T-helper 9 cell (primary cell): ENCODE data around the gene TMC8.
"Not testable (repeated sequence)": the region's sequence is repeated elsewhere in the genome, so short reads cannot be mapped to it uniquely, and the experiment has no call there.

Experiments used
- DNase-seq: peaks from one replicate; pipeline ENCODE4 v3.0.0-alpha.2; 2020

TMC8 gene

DNA sequence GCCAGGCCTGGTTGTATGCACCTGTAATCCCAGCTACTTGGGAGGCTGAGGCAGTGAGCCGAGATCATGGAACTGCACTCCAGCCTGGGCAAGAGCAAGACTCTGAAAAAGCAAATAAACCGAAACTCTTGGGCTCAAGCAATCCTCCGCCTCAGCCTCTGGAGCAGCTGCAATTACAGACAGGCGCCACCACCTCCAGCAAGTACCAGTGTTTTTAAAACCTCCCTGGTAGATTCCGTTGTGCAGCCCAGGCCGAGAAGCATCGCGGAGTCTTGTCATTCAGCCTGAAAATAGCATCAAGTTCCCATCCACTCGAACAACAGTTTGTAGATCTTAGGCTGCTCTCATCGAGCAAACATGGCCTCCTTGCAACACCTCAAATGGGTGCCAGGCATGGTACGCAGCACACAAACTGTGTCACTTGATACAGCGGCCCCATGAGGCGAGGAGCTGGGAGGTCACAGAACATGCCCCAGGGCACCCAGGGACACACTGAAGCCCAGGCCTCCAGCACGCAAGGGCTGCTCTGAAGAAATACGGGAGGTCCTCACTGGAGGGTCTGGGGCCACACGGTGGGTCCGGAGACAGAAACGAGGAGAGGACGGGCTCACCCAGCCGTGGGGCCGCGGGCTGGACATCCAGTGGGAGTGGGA is 20.1 kb upstream of the TMC8 start:
- DNase-seq: no peak

DNA sequence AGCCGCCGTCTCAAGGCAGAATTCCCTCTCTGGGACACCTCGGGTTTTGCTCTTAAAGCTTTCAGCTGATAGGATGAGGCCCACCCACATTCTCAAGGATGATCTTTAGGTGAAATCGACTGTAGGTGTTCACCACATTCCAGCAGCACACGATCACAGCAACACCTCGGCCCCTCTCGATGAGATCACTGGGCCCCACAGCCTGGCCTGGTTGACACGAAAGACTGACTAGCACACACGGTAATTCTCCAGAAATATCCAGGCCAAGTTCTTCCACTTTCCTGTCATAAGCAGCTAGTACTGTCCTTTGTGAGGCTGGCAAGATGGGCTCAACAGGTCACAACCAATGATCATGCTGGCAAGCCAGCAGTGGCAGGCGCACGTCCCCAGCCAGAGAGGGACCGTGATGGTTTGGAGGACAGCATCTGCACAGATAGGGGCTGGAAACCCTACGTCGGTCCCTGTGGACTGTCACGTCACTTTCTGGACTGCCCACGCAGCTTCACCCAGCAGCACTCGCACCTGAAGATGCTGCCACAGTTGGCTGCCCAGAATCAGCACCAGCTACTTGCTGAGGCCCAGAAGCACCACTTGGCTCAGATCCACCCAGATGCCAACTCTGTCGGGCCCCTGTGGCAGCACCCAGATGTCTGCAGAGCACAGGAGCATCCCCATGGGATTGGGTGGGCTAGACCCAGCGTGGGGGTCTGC is 19.4 kb upstream of the TMC8 start:
- no peak for DNase-seq

DNA sequence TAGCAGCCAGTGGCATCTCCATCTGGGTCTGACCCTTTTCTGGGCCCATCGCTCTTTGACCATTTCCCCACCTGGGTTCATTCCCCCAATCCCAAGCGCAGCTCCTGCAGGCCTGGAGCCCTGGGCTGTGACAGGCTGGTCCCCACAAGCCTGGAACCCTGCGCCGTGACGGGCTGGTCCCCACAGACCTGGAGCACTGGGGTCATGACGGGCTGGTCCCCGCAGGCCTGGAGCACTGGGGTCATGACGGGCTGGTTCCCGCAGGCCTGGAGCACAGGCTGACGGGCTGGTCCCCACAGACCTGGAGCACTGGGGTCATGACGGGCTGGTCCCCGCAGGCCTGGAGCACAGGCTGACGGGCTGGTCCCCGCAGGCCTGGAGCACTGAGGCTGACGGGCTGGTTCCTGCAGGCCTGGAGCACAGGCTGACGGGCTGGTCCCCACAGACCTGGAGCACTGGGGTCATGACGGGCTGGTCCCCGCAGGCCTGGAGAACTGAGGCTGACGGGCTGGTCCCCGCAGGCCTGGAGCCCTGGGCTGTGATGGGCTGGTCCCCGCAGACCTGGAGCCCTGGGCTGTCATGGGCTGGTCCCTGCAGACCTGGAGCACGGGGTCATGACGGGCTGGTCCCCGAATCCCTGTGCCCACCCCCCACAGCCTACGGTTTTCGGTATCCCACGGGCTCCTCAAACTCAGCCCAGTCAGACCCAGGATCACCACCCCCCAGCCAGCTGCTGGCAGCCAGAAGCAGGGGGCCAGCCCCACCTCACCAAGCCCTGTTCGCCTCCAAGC is 18.6 kb upstream of the TMC8 start:
- DNase-seq: no peak

DNA sequence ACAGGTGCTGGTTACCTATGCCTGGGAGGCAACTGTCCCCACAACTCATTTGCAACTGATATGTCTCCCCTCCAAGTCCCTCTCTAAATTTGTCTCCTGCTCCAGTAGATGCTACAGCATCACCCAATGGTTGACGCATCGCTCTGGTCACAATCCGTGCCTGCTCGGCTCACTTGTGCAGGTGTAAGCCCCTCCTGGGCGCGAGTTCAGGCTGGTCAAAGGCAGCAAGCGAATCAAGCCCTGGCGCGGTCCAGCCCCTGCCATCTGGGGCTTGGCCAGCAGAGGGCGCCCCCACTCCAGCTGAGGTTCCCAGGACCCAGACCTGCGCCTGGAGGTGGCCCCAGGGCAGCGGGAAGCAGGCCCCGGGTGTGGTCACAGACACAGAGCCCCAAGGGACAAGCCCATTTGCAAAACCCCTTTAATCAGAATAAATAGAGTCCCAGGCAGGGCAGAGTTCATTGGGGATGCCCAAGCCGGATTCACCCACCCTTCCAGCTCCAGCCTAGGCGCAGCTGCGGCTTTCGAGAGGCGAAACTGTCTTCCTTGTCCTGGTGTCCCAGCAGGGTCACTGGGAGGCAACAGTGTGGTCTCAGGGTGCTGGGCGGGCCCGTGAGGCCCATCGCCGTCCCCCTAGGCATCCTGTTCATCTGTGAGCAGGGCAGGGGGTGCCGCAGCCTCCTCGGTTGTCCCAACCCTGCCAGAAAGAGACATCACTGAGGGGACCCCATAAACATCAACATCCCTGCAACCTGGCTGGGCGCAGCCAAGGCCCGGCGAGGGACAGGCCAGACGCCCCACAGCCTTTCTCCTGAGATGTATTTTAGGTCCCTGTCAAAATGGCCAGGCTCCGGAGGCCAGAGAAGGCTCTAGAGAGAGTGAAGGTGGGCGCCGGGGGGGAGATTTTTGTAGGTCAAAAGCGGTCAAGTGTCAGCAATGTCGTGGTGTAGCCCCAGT is 17.8 kb upstream of the TMC8 start:
- DNase-seq: peak; percentile 84

DNA sequence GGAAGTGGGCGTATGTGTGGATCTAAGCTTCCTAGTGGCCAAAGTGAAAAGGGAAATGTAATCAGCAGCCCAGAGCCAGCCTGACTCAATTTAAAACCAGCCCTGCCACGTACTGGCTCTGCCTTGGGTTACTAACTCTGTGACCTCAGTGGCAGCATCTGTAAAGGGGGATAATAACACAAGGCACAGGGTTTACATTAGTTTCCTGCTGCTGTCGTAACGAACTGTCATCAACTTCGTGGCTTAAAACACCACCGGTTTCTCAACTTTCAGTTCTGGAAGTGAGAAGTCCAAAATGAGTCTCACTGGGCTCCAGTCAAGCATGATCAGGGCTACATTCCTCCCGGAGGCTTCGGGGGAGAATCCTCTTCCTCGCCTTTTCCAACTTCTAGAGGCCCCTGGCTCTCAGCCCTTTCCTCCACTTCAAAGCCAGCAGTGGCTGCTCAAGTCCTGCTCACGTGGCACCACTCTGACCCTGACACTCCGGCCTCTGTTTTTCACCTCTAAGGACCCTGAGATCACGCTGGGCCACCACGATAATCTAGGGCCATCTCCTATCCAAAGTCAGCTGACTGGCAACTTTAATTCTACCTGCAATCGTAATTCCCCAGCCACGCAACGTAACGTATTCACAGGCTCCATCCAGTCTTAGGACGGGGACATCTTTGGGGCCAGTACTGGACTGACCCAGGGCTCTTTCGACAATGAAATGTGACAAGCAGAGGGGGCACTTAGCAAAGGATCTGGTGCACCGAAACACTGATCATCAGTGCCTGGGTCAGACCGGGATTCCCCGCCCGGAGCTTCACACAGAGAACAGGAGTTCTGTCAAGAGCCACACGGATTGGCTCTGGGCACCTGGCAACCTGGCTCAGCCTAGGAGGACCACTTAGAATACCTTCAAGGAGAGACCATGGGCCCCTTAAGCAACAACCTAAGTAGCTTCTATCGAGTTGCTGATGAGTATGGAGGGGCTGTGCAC is 16.5 kb upstream of the TMC8 start:
- DNase-seq: no peak

DNA sequence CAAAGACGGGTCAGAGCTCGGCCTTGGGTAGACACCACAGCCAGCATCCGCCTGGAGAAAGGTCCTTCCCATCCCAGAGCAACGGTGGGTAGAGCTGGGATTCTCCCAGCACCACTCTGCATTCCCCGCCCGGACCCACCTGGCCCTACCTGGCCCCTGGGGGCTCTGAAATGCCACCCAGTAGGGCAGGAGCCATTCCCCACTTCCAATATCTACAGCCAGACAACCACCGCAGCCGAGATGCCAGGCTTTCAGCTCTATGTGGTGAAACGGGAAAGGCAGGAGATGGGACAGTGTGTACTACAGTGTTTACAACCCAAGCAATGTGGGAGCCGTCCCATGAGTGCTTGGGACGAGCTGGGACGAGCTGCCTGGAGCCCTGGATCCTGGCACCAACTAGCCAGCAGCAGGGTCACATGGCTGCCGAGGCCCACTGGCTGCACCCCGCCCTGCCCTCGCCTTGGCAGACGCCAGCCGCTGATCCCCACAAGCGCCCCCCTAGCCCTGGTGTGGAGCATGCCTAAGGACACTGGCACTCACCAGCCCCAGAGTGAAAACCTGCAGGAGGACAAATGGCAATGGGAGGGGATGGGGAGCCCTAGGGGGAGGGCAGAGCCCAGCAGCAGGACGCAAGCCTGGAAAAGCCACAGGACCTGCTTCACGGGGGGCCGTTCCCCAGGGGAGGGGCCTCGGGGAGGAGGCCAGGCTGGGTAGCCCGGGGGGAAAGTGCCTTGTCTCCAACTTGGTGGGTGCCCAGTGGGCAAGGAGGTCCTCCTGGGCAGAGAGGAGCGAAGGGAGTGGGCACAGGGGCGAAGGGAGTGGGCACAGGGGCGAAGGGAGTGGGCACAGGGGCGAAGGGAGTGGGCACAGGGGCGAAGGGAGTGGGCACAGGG is 15.5 kb upstream of the TMC8 start:
- DNase-seq: no peak

DNA sequence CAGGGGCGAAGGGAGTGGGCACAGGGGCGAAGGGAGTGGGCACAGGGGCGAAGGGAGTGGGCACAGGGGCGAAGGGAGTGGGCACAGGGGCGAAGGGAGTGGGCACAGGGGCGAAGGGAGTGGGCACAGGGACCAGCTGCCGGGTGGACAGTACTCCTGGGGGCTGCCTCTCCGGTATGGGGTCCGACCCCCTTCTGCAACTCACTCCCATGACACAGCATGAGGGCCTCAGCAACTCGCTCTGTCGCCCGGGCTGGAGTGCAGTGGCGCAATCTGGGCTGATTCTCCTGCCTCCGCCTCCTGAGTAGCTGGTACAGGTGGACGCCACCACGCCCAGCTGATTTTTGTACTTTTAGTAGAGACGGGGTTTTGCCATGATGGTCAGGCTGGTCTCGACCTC is 14.8 kb upstream of the TMC8 start:
- not testable (repeated sequence) for DNase-seq

DNA sequence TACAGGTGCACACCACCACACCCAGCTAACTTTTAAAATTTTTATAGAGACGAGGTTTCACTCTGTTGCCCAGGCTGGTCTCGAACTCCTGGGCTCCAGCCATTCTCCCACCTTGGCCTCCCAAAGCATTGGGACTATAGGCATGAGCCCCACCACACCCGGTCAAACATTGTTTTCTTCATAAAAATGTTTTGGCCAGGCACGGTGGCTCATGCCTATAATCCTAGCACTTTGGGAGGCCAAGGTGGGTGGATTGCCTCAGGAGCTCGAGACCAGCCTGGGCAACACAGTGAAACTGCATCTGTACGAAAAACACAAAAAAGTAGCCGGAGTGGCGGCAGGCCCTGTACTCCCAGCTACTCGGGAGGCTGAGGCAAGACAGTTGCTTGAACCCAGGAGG is 14.2 kb upstream of the TMC8 start:
- DNase-seq: no peak

DNA sequence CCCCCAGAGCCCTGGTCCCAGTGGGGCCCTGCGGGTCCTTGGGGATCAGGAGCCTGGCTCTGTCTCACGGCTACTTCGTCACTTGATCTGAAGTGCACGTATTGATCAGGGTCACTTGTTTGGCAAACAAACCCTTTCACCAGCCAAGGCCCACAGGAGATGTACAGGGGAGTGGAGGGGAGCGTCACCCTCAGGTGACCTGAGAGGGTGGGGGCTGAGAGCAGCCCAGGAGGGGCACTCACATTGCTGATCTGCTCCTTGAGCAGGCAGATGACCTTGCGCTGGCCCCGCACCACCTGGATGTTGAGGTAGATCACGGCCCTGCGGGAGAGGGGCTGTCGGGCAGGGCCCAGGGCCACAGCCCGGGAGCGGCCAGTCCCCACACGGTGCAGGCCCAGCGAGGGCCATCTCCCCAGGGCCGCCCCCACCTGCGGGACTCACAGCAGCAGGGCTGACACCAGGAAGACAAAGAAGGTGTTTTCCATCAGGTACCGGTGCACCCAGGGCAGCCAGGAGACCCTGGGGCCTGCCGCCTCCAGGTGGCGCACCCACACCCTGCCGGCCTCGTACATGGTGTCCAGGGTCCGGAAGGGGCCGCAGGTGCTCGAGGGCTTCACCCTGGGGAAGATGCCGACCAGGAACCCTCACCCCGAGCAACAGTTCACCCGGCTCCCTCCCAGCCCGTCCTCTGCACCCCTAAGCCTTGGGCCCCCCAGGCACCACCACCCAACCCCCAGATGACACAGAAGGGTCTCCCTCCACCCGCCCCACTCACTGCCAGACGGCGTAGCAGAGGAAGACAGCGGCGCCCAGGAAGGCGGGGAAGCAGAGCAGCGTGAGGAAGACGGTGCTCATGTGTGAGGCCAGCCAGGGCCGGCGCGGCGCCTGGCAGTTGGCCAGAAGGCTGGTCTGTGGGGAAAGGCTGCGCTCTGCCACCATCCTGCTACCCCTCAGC is 13.3 kb upstream of the TMC8 start:
- DNase-seq: no peak

DNA sequence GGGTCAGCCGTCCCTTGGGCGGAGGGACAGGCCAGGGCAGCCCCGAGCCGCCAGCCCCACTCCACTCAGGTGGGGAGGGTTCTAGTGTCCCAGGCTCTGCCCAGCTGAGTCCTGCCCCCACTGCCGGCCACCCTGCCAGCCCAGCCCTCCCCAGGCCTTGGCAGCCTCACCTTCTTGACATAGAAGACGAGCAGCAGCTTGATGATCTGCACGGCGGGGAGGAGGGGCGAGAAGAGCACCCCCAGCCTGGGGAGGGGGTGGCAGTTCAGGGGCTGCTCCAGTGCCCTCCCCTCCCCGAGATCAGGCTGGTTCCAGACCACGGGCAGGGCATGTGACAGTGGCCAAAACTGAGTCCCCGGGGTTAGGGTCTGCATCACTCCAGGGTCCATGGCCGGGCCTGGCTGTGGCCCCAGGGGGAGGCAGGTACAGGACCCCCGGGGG is 11.8 kb upstream of the TMC8 start:
- DNase-seq: no peak

DNA sequence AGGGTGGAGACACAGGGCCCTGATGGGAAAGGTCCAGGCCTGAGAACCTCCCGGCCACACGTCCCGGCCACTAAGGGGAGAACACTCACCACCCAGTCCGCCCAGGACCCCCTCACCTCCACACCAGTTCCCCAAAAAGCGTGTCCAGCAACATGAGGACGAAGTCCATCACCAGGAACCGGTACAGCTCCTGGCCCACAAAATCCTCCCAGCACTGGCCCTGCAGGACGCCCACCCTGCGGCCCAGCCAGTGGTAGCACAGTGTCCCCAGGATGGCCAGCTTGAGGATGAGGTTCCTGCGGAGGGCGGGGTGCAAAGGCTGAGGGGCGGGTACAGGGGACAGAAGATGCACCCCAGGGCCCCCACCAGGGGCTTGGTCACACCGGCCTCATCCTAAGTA is 10.0 kb upstream of the TMC8 start:
- DNase-seq: no peak

DNA sequence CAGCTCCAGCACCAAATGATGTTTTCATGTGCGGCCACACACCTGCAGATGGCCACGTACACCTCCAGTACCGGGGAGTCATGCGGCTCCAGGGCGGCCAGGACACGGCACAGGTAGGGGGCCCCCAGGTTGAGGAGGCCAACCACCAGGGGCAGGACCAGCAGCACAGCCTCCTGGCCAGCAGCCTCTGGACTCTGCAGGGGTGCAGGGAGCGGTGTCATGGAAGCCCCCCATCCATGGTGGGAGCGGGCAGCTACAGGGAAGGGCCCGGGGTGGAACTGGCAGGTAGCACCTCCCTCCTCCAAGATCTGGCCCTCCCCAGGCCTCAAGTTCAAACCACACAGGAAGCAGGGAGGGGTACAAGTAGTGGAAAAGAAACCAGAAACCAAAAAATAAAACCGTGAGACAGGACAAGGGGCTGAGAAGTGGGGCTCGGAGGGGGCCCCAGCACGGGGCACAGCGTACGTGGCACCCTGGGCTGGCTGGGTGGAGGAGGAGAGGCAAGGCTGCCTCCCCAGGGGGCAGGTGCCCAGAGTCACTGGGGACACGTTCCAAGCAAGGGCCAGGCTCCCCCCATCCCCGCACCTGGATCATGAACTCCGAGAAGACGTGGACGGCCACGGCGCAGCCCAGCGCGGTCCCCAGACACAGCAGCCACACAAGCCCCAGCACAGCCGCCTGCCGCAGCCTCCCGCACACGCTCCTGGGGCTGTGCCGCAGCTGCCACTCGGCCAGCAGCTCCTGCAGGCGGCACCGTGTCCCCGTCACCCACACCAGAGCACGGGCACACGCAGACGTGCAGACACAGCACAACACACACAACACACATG is 9.4 kb upstream of the TMC8 start:
- no peak for DNase-seq

DNA sequence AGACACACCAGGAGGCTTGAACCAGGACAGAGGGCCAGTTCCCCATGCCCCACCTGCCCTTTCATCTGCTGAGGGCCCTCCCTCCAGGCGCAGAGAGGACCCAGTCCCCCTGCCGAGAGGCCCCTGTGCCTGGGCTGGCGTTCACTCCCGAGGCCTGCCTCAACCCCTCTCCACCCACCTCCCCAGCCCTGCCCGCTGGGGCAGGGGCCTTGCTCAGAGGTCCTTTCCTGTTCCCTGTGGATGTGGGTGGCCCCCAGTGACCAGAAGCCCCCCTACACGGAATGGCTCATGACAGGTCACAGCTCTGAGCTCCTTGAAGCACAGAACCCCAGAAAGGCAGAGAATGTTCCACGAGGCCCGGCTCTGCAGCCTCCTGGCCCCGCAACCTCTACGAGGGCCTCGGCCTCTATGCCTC is 8.8 kb upstream of the TMC8 start:
- DNase-seq: no peak

DNA sequence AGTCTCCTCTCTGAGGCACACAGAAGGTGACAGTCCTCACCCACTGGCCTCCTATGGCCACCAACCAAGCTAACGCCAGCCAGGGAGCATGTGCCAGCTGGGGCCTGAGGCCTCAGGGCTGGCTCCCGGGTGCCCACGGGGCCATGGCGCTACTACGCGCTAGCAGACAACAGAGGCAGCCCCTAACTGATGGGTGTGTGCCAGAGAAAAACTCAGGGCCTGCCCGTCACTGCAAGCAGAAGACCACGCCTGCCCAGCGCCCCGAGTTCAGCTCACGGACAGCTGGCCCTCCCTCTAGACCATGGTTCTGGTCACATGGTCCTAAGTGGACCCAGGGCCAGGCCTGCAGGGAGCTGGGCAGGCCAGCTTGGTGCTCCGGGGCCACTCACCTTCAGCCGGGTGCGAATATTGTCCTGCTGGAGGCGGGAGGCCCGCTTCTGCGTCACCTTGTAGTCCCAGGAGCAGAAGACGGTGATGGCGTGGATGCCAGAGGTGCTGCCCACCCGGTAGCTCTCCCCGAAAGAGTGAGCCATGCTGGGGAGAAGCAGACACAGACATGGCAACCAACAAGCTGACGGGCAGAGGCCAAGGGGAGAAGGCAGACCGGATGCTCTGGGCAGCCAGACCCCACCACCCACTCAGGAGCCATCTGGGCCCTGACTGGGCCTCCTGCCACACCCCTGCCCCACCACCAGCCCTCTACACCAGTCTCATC is 8.2 kb upstream of the TMC8 start:
- DNase-seq: no peak

DNA sequence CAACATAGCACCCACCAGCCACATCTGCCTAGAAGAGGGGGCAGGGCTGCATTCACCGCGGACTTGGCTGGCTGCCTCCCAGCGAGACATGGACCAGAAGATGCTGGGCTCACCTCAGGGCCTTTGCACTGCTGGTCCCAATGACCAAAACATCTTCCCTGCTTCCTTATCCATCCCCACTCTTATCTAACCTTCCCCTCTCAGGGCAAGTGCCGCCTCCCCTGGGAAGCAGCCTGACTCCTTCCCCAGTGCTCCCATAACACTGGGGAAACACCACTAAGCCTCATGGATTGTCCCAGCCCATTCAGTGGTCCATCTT is 7.7 kb upstream of the TMC8 start:
- no peak for DNase-seq

DNA sequence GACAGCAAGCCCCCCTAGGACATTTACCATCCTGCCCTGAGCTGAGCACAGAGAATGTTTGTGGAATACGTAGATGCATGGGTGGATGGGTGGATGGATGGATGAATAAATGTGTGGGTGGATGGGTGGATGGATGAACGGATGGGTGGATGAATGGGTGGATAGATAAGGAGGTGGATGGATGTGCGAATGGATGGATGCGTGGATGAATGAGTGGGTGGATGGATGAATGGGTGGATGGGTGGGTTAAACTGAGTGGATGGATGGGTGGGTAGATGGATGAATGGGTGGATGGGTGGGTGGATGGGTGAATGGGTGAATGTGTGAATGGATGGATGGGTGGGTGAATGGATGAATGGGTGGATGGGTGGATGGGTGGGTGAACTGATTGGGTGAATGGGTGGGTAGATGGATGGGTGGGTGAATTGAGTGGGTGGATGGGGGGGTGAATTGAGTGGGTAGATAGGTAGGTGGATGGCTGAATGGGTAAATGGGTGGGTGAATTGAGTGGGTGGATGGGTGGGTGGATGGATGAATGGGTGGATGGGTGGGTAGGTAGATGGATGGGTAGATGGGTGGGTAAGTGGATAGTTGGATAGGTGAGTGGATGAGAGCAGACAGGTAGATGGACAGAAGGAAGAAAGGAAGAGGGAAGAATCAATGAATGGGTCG is 7.2 kb upstream of the TMC8 start:
- DNase-seq: no peak
